ENCODE results near the gene HAUS8. TPM values are rescaled to one million over a fixed set of nuclear protein-coding genes. Genes with fewer than 3 reads are reported as not detected.

The HAUS8 gene
- total and polyA plus RNA-seq, 2 of the 13 experiments (the other 11 are each of a cell fraction or from before 2014, with no cell fraction given), result 7.8 to 17.5 TPM

GRCh38 chr19:17079710-17080439 is 4.6 kb upstream of the HAUS8 start (continued):
- TF ChIP-seq NFE2 (CRISPR knock-in tag; IDR thresholded peaks at IDR 0.05) (no peak), SIN3A (IDR thresholded peaks at IDR 0.05; ENCODE audit: borderline replicate concordance, low read depth, low read length) (peak; percentile 49; the same call in 1 of the 2 replicates), ZNF12 (CRISPR knock-in tag; IDR thresholded peaks at IDR 0.05) (peak; percentile 94), ZNF569 (CRISPR knock-in tag; IDR thresholded peaks at IDR 0.05; ENCODE audit: borderline replicate concordance) (no peak), PHF5A (CRISPR knock-in tag; IDR thresholded peaks at IDR 0.05; ENCODE audit: low read depth, unreplicated experiment) (no peak), GATAD2A (CRISPR knock-in tag; IDR thresholded peaks at IDR 0.05) (peak; percentile 27; the same call in 1 of the 2 replicates), ADNP (CRISPR knock-in tag; IDR thresholded peaks at IDR 0.05) (no peak), SAP130 (CRISPR knock-in tag; IDR thresholded peaks at IDR 0.05; ENCODE audit: low read depth) (peak; percentile 64), ZNF501 (CRISPR knock-in tag; IDR thresholded peaks at IDR 0.05) (peak; percentile 78; the same call in 1 of the 2 replicates), ZNF280B (CRISPR knock-in tag; IDR thresholded peaks at IDR 0.05; ENCODE audit: borderline replicate concordance) (no peak), ZNF224 (CRISPR knock-in tag; IDR thresholded peaks at IDR 0.05) (no peak), ATF3 (CRISPR knock-in tag; IDR thresholded peaks at IDR 0.05) (no peak), SMC3 (IDR thresholded peaks at IDR 0.05; ENCODE audit: low read length) (peak; percentile 81), BCL6 (CRISPR knock-in tag; IDR thresholded peaks at IDR 0.05) (peak; percentile 19; the same call in 1 of the 2 replicates), ZNF546 (CRISPR knock-in tag; conservative IDR thresholded peaks at IDR 0.05) (no peak), ZNF136 (CRISPR knock-in tag; IDR thresholded peaks at IDR 0.05; ENCODE audit: low read depth) (no peak), PHB2 (IDR thresholded peaks at IDR 0.05; ENCODE audit: partially characterized antibody) (no peak), HMG20A (CRISPR knock-in tag; IDR thresholded peaks at IDR 0.05; ENCODE audit: borderline replicate concordance) (no peak), HOXA3 (CRISPR knock-in tag; IDR thresholded peaks at IDR 0.05) (no peak)
- TF ChIP-seq, protein P1, sequence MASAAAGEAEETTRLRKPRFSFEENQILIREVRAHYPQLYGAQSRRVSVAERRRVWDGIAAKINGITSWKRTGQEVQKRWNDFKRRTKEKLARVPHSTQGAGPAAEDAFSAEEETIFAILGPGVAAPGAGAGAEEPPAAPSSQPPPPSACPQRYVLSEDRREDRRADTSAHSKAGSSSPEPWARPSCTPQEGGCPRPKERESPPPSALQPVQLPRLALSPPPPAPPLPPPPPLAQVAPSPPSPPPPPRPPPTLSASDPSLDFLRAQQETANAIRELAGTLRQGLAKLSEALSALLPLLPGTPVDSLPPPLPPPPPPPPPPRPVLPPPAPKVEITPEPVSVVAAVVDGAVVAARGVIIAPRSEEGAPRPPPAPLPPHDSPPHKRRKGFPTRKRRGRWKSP (CRISPR knock-in tag; IDR thresholded peaks at IDR 0.05), result no peak
- TF ChIP-seq, protein P2, sequence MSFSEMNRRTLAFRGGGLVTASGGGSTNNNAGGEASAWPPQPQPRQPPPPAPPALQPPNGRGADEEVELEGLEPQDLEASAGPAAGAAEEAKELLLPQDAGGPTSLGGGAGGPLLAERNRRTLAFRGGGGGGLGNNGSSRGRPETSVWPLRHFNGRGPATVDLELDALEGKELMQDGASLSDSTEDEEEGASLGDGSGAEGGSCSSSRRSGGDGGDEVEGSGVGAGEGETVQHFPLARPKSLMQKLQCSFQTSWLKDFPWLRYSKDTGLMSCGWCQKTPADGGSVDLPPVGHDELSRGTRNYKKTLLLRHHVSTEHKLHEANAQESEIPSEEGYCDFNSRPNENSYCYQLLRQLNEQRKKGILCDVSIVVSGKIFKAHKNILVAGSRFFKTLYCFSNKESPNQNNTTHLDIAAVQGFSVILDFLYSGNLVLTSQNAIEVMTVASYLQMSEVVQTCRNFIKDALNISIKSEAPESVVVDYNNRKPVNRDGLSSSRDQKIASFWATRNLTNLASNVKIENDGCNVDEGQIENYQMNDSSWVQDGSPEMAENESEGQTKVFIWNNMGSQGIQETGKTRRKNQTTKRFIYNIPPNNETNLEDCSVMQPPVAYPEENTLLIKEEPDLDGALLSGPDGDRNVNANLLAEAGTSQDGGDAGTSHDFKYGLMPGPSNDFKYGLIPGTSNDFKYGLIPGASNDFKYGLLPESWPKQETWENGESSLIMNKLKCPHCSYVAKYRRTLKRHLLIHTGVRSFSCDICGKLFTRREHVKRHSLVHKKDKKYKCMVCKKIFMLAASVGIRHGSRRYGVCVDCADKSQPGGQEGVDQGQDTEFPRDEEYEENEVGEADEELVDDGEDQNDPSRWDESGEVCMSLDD (CRISPR knock-in tag; IDR thresholded peaks at IDR 0.05; ENCODE audit: borderline replicate concordance), result no peak
- TF ChIP-seq, protein P3, sequence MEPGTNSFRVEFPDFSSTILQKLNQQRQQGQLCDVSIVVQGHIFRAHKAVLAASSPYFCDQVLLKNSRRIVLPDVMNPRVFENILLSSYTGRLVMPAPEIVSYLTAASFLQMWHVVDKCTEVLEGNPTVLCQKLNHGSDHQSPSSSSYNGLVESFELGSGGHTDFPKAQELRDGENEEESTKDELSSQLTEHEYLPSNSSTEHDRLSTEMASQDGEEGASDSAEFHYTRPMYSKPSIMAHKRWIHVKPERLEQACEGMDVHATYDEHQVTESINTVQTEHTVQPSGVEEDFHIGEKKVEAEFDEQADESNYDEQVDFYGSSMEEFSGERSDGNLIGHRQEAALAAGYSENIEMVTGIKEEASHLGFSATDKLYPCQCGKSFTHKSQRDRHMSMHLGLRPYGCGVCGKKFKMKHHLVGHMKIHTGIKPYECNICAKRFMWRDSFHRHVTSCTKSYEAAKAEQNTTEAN (CRISPR knock-in tag; conservative IDR thresholded peaks at IDR 0.05), result no peak

All from HepG2 (cell line).